Activated CD4-positive, alpha-beta T cell treated with anti-CD3 and anti-CD28 coated beads, Interleukin-2, amount 10 ng/mL, durations not matched to agents 7 days and 5 days (primary cell): ENCODE measurements around the gene UXS1. TPM values are rescaled to one million over a fixed set of nuclear protein-coding genes. Genes with fewer than 3 reads are reported as not detected.
A peak's percentile ranks its signal among the peaks of the same experiment; 100 is the strongest.

Experiments
- CTCF ChIA-PET: fragments of 350-600 bp; sonication (Branson Sonifier 250); formaldehyde crosslinking; loops from one replicate; lab custom pipeline; 2021; ENCODE audit warnings: antibody characterized with exemption; lab: Charles Lee
- POLR2A ChIA-PET: fragments of 350-600 bp; sonication (Branson Sonifier 250); formaldehyde crosslinking; loops from one replicate; lab custom pipeline; 2021; ENCODE audit warnings: antibody characterized with exemption; lab: Charles Lee
- DNase-seq: peaks from one replicate; pipeline ENCODE4 v3.0.0-alpha.2; 2020
- H3K27ac Mint-ChIP-seq: one replicate; pipeline ENCODE4 v1.8.0; 2021; ENCODE audit warnings: mild to moderate bottlenecking, moderate library complexity, mixed read lengths
- H3K27me3 Mint-ChIP-seq: one replicate; pipeline ENCODE4 v1.8.0; 2021; ENCODE audit warnings: mixed read lengths
- H3K36me3 Mint-ChIP-seq: one replicate; pipeline ENCODE4 v1.8.0; 2021; ENCODE audit warnings: low read depth, mixed read lengths
- H3K4me1 Mint-ChIP-seq: one replicate; pipeline ENCODE4 v1.8.0; 2021; ENCODE audit warnings: mixed read lengths
- H3K4me3 Mint-ChIP-seq: one replicate; pipeline ENCODE4 v1.8.0; 2021; ENCODE audit warnings: mild to moderate bottlenecking, moderate library complexity, mixed read lengths
- H3K9me3 Mint-ChIP-seq: one replicate; pipeline ENCODE4 v1.8.0; 2021; ENCODE audit warnings: mixed read lengths
- total RNA-seq, 2 experiments: library from RNA; stranded (reverse); gene quantifications; one replicate each; pipeline ENCODE4 v1.2.3, GENCODE V29; 2021

Gene UXS1
- total RNA-seq, 2 experiments from 2014 or later, result 77.6 to 85.0 TPM

DNA sequence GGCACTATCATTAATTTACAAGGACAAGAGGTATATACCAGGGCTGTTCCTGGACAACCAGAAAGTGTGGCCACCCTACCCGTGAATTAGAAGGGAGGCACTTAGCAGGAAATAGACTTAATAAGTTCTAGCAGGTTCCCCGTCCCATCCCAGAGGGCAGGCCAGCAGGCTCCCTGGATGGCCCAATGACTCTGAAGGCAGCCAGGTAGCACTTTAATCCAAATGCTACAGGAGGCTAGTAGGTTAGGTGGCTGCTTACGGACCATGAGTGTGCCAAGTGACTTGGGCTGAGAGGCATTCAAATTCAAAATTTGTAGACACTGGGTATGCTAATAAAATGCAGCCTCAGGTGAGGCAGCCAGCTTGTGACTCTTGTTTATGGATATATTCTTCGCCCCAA, 123.9 kb downstream of the UXS1 start:
- H3K4me3 Mint-ChIP-seq, result no peak overlapping the region
- no peak overlapping the region for H3K27ac Mint-ChIP-seq
- peaks cover 2% of the 10 kb centered on the region for H3K36me3 Mint-ChIP-seq
- H3K27me3 Mint-ChIP-seq, result peaks cover 25% of the 10 kb centered on the region
- CTCF ChIA-PET, result interaction anchor here (0.5 to 1.7 kb wide), 2 partner anchors 23 to 226 kb away, joined by 4 to 5 read pairs; no protein-coding TSS in a partner anchor
- H3K4me1 Mint-ChIP-seq, result peaks cover 15% of the 10 kb centered on the region
- no peaks in the 10 kb centered on the region for H3K9me3 Mint-ChIP-seq
- DNase-seq, result no peak
- POLR2A ChIA-PET, result no interaction called here

- DNase-seq, result no peak
- ChIA-PET CTCF (interaction anchor here (1.3 kb wide), 1 partner anchor 16 kb away, joined by 4 read pairs; no protein-coding TSS in a partner anchor), POLR2A (no interaction called here)
- peaks cover 38% of the 10 kb centered on the region for H3K27me3 Mint-ChIP-seq
- no peak overlapping the region for H3K27ac Mint-ChIP-seq
- H3K4me1 Mint-ChIP-seq, result peaks cover 15% of the 10 kb centered on the region
- no peaks in the 10 kb centered on the region for H3K9me3 Mint-ChIP-seq
- peaks cover 9% of the 10 kb centered on the region for H3K36me3 Mint-ChIP-seq
- H3K4me3 Mint-ChIP-seq, result no peak overlapping the region
Observed at GRCh38 chr2:106068451-106068850, 125.7 kb downstream of the UXS1 start.

- no peak for DNase-seq
- peaks cover 9% of the 10 kb centered on the region for H3K36me3 Mint-ChIP-seq
- CTCF ChIA-PET, result interaction anchor here (1.6 kb wide), 1 partner anchor 15 kb away, joined by 4 read pairs; no protein-coding TSS in a partner anchor
- H3K27me3 Mint-ChIP-seq, result peaks cover 38% of the 10 kb centered on the region
- no peak overlapping the region for H3K27ac Mint-ChIP-seq
- POLR2A ChIA-PET, result no interaction called here
- peak overlapping the region; percentile 20 for H3K4me3 Mint-ChIP-seq
- peaks cover 14% of the 10 kb centered on the region for H3K4me1 Mint-ChIP-seq
- no peaks in the 10 kb centered on the region for H3K9me3 Mint-ChIP-seq
Observed at GRCh38 chr2:106065983-106066820, 127.9 kb downstream of the UXS1 start.

DNA sequence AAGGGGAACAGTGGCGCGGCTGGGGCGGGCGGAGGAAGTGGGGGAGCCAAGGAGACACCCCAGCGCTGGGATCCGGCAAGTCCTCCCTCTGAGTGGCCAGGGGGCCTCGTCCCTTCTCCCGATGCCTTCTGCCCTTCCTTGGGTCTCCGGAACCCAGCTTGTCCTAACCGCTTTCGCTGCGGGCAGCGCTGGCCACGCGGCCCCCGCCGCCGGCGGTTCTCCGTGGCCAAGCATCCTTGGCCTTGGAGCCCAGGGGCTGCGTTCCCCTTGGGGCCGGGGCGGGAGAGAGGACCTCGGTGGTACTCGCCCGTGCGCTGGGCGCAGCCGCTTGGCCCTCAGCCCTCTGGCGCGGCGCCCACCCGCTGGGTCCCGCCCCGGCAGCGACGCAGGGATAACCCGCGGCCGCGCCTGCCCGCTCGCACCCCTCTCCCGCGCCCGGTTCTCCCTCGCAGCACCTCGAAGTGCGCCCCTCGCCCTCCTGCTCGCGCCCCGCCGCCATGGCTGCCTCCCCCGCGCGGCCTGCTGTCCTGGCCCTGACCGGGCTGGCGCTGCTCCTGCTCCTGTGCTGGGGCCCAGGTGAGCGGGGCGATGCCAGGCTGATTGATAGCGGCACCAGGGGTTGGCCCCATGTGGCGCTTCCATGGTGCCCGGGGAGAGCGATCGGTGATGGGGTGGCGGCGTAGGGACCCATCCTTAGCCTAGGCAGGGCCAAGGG, 128.7 kb downstream of the UXS1 start:
- Mint-ChIP-seq H3K4me1 (peaks cover 14% of the 10 kb centered on the region), H3K27ac (no peak overlapping the region), H3K27me3 (peaks cover 38% of the 10 kb centered on the region), H3K9me3 (no peaks in the 10 kb centered on the region), H3K4me3 (peak overlapping the region; percentile 39), H3K36me3 (peaks cover 9% of the 10 kb centered on the region)
- POLR2A ChIA-PET, result no interaction called here
- no peak for DNase-seq
- CTCF ChIA-PET, result interaction anchor here (1.6 kb wide), 1 partner anchor 14 kb away, joined by 4 read pairs; no protein-coding TSS in a partner anchor

DNA sequence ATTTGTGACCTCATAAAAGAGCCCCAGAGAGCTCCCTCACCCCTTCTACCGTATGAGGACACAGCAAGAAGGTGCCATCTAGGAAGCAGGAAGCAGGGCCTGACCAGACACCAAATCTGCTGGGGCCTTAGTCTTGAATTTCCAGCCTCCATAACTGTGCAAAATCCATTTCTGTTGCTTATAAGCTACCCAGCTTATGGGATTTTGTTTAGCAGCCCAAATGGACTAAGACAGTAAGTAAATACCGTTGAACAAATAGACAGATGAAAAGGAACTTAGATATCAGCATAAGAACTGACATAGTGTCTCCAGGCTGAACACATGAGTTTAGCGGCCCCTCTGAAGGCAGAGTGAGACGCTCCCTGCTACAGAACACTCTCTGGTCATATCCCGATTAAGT, 130.9 kb downstream of the UXS1 start:
- DNase-seq, result no peak
- CTCF ChIA-PET, result interaction anchor here (1.4 to 1.5 kb wide), 3 partner anchors 11 to 34 kb away, joined by 4 to 6 read pairs (median 6); no protein-coding TSS in a partner anchor
- no peak overlapping the region for H3K4me3 Mint-ChIP-seq
- peaks cover 15% of the 10 kb centered on the region for H3K36me3 Mint-ChIP-seq
- no peak overlapping the region for H3K27ac Mint-ChIP-seq
- H3K27me3 Mint-ChIP-seq, result peaks cover 29% of the 10 kb centered on the region
- peaks cover 2% of the 10 kb centered on the region for H3K9me3 Mint-ChIP-seq
- POLR2A ChIA-PET, result no interaction called here
- peaks cover 29% of the 10 kb centered on the region for H3K4me1 Mint-ChIP-seq

DNA sequence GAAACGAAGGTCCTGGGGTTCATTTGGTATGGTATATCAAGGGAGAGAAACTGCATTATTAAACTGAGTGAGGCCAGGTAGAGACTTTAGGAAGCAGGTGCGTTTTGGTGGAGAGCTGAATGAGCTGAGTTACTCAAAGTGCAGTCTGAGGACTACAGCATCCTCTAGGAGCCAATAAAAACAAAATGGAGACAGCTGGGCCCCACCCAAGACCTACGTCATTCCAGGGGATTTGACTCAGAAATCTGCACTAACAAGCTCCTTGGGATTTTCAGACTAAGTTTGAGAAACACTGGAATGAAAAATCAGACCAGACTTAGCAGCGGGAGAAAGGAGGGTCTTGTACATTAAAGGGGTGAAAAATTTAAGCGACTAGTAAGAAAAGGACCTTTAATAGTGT, 131.5 kb downstream of the UXS1 start:
- no peak overlapping the region for H3K27ac Mint-ChIP-seq
- H3K27me3 Mint-ChIP-seq, result peaks cover 26% of the 10 kb centered on the region
- CTCF ChIA-PET, result interaction anchor here (0.8 to 1.4 kb wide), 4 partner anchors 13 to 35 kb away, joined by 3 to 6 read pairs (median 4); no protein-coding TSS in a partner anchor
- peaks cover 15% of the 10 kb centered on the region for H3K36me3 Mint-ChIP-seq
- peaks cover 2% of the 10 kb centered on the region for H3K9me3 Mint-ChIP-seq
- POLR2A ChIA-PET, result no interaction called here
- DNase-seq, result no peak
- H3K4me3 Mint-ChIP-seq, result no peak overlapping the region
- H3K4me1 Mint-ChIP-seq, result peaks cover 33% of the 10 kb centered on the region

DNA sequence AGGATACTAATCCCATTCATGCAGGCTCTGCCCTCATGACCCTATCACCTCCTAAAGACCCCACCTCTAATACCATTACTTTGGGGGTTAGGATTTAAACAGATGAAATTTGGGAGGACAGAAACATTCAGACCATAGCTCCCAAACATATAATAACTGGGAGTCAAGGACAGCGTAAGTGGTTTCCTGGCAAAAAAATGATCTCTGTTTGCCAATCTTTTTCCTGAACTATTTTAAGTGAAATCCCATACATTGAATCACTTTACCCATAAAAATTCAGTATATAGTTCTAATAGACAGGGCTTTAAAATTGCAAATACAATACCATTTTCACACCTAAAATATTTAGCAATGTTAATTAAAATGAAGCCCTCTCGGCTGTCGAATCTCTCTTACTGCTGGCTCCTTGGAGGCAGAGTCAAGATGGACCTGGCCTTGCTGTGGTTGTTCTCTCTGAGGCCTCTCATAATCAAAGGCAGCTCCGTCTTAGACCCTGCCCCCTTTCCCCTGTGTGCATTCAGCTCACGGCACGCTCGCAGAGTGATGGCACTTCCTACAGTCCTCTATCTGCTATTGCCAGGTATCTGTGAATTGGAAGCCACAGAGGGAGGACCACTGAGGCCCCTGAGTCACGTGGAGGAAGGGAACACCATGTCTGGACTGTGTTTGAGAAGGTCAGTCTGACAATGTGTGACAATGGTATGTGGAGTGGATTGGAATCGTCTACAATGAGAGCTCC, 132.3 kb downstream of the UXS1 start:
- no peak overlapping the region for H3K4me3 Mint-ChIP-seq
- ChIA-PET POLR2A (no interaction called here), CTCF (interaction anchor here (0.8 to 1.4 kb wide), 3 partner anchors 21 to 35 kb away, joined by 3 to 4 read pairs (median 4); no protein-coding TSS in a partner anchor)
- H3K4me1 Mint-ChIP-seq, result peaks cover 42% of the 10 kb centered on the region
- no peak overlapping the region for H3K27ac Mint-ChIP-seq
- DNase-seq, result no peak
- peaks cover 20% of the 10 kb centered on the region for H3K36me3 Mint-ChIP-seq
- H3K9me3 Mint-ChIP-seq, result peaks cover 2% of the 10 kb centered on the region
- H3K27me3 Mint-ChIP-seq, result peaks cover 26% of the 10 kb centered on the region

DNA sequence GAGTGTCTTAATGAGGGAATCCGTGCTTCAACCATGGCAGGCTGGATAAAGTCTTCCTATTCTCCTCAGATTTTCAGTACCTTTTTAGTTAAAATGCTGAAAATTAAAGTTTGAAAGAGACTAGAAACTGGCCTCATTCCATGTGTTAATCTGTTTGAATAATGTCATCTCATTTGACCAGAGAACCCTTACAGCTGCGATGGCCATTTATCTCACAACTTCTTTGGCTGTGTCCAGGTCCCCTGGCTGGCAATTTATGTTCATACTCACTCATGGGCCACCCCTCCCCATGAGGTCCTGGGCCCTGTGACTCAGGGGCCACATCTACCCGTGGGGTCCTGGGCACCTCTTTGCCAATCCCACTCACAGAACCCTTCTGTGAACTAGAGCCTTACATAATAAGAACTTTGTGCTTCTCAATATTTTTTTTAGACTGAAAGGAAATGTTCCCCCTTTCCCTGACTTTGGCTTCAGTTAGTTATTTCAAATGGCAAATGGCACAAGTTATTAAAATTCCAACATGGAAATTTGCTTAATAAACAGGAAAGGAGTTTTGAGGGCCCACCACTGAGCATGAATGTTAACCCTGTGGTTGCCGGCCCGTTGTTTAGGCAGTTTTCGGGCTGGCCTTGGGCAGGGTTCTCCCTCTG, 134.6 kb downstream of the UXS1 start:
- H3K36me3 Mint-ChIP-seq, result peaks cover 12% of the 10 kb centered on the region
- peaks cover 5% of the 10 kb centered on the region for H3K9me3 Mint-ChIP-seq
- ChIA-PET POLR2A (no interaction called here), CTCF (no interaction called here)
- no peak for DNase-seq
- H3K4me1 Mint-ChIP-seq, result peaks cover 52% of the 10 kb centered on the region
- peaks cover 7% of the 10 kb centered on the region for H3K27me3 Mint-ChIP-seq
- H3K4me3 Mint-ChIP-seq, result no peak overlapping the region
- peak overlapping the region; percentile 84 for H3K27ac Mint-ChIP-seq

DNA sequence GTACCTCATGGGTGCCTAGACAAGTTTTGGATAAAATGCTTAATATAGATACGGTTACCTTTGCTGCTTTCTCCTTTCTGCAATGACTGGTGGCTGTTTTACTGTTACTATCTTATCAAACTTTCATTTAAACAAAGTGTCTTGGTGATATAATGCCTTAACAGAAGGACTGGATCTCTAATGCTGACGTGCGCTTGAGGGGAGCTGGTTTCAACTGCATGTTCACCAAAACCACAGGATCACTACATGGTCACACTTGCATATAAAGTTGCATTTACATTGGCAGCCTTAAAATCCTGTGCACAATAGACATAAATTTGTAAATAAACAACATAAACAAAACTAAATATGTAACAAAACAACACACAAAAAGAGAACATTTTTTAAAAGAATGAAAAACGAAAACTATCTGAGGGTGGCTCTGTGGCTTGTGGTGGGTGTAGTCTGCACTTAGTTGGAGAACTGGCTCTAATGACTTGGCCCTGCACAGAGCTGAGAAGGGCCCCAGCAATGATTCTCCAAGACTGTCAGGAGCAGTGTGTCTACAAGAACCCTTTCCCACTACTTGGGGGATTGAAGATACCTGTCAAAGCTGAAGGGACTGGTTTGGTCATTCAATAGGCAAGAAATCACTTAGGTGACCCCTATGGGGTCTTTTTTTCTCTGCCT, 135.5 kb downstream of the UXS1 start:
- DNase-seq, result peak; percentile 24
- CTCF ChIA-PET, result interaction anchor here (0.6 to 1.3 kb wide), 4 partner anchors 9 to 333 kb away, joined by 3 read pairs; no protein-coding TSS in a partner anchor
- POLR2A ChIA-PET, result no interaction called here
- peaks cover 5% of the 10 kb centered on the region for H3K9me3 Mint-ChIP-seq
- H3K27ac Mint-ChIP-seq, result peak overlapping the region; percentile 84
- H3K4me1 Mint-ChIP-seq, result peaks cover 54% of the 10 kb centered on the region
- no peak overlapping the region for H3K4me3 Mint-ChIP-seq
- no peaks in the 10 kb centered on the region for H3K27me3 Mint-ChIP-seq
- peaks cover 11% of the 10 kb centered on the region for H3K36me3 Mint-ChIP-seq

DNA sequence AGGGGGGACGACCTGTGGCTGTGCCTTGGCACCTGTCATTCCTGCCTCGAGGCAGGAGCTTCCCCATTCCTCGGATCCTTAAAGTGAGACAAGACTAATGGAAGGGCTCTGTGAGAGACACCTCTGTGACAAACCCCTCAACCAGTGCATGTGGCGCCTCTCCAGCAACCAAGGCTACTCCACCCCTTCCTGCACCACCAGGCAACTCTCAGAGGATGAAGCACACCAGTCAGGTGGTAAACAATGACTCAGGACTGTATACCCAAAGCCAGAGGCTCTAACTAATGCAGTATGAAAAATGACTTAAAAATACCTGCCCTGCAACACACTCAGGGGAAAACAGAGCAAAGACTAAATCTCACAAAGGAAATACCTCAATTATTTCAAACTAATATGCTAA, 136.9 kb downstream of the UXS1 start:
- H3K9me3 Mint-ChIP-seq, result peaks cover 5% of the 10 kb centered on the region
- DNase-seq, result peak; percentile 60
- peaks cover 68% of the 10 kb centered on the region for H3K4me1 Mint-ChIP-seq
- POLR2A ChIA-PET, result no interaction called here
- CTCF ChIA-PET, result interaction anchor here (1.3 kb wide), 1 partner anchor 8 kb away, joined by 3 read pairs; no protein-coding TSS in a partner anchor
- peak overlapping the region; percentile 73 for H3K27ac Mint-ChIP-seq
- H3K4me3 Mint-ChIP-seq, result no peak overlapping the region
- no peaks in the 10 kb centered on the region for H3K27me3 Mint-ChIP-seq
- H3K36me3 Mint-ChIP-seq, result peaks cover 11% of the 10 kb centered on the region

DNA sequence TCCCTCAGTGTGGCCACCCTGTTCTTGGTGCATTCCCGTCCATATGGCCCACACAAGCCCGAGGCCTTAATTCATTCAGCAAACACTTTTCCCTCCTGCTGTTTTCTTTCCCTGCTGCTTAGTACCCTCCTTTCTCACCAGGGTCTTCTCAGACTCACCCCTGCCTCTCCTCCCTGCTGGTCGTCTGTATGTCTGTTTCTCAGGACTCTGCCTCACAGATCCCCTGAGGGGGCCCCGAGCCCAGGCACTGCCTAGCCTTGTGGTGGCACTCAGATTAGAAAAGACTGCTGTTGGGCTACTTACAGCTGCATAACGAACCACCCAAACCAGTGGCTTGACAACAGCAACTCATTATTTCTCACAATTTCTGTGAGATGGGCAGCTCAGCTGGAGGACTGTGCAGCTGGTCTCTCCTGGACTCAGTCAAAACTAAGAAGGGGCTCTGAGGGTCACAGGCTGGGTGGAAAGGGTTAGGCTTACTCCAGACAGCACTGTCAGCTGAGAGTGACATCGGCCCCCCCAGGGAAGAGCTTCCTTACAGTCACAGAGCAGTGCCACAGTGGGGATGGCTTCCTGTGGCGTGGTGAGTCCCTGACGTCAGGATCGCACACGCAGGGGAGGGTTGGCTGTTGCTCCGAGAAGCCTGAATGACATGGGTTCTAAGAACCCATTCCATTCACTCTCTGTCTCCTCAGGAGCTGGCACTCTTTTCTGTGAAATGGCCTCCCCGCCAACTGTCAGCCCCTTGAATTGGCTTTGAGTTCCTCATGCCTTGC, 139.0 kb downstream of the UXS1 start:
- peaks cover 8% of the 10 kb centered on the region for H3K9me3 Mint-ChIP-seq
- H3K4me1 Mint-ChIP-seq, result peaks cover 71% of the 10 kb centered on the region
- H3K27me3 Mint-ChIP-seq, result no peaks in the 10 kb centered on the region
- ChIA-PET POLR2A (no interaction called here), CTCF (no interaction called here)
- H3K36me3 Mint-ChIP-seq, result peaks cover 10% of the 10 kb centered on the region
- peak overlapping the region; percentile 17 for H3K27ac Mint-ChIP-seq
- DNase-seq, result peak; percentile 13
- no peak overlapping the region for H3K4me3 Mint-ChIP-seq
